Smooth muscle cell (in vitro differentiated cells): Measurements from ENCODE around the gene RAD18. TPM values are rescaled to one million over a fixed set of nuclear protein-coding genes. Genes with fewer than 3 reads are reported as not detected.

Source experiments
- DNase-seq: peaks from one replicate; lab custom pipeline; 2025; ENCODE audit not compliant: unreplicated experiment; lab: John Stamatoyannopoulos, UW
- H2AFZ ChIP-seq: fragments of 200-600 bp; sonication (generic); 2 replicates; pipeline ENCODE4 v1.6.0; 2016; ENCODE audit warnings: antibody characterized with exemption, low read depth, mild to moderate bottlenecking
- H3F3A ChIP-seq: fragments of 200-600 bp; sonication (generic); 2 replicates; pipeline ENCODE4 v1.6.0; 2017; ENCODE audit warnings: antibody characterized with exemption, low read depth
- H3K27ac ChIP-seq: fragments of 200-600 bp; sonication (generic); 2 replicates; pipeline ENCODE4 v1.5.1; 2016; ENCODE audit warnings: low read depth, mild to moderate bottlenecking
- H3K27me3 ChIP-seq: fragments of 200-600 bp; sonication (generic); 2 replicates; pipeline ENCODE4 v1.6.1; 2016; ENCODE audit warnings: low read depth, mild to moderate bottlenecking
- H3K36me3 ChIP-seq: fragments of 200-600 bp; sonication (generic); 2 replicates; pipeline ENCODE4 v1.5.1; 2016; ENCODE audit warnings: low read depth
- H3K4me1 ChIP-seq: fragments of 200-600 bp; sonication (generic); 2 replicates; pipeline ENCODE4 v1.5.1; 2016; ENCODE audit warnings: low read depth
- H3K4me2 ChIP-seq: fragments of 200-600 bp; sonication (generic); 2 replicates; pipeline ENCODE4 v1.6.0; 2016; ENCODE audit warnings: mild to moderate bottlenecking
- H3K4me3 ChIP-seq: fragments of 200-600 bp; sonication (generic); 2 replicates; pipeline ENCODE4 v1.5.1; 2016; ENCODE audit warnings: mild to moderate bottlenecking
- H3K79me2 ChIP-seq: fragments of 200-600 bp; sonication (generic); 2 replicates; pipeline ENCODE4 v1.6.0; 2016; ENCODE audit warnings: low read depth, mild to moderate bottlenecking
- H3K9ac ChIP-seq: fragments of 200-600 bp; sonication (generic); 2 replicates; pipeline ENCODE4 v1.6.0; 2016; ENCODE audit warnings: low read depth
- H3K9me3 ChIP-seq: fragments of 200-600 bp; sonication (generic); replicated peaks from 2 replicates; pipeline ENCODE4 v1.5.1; 2016; ENCODE audit warnings: low read depth
- H4K20me1 ChIP-seq: fragments of 200-600 bp; sonication (generic); 2 replicates; pipeline ENCODE4 v1.6.0; 2016; ENCODE audit warnings: low read depth
- CTCF ChIP-seq: fragments of 200-600 bp; sonication (generic); IDR thresholded peaks from 2 replicates; pipeline ENCODE4 v1.5.1; 2017; ENCODE audit warnings: borderline replicate concordance, mild to moderate bottlenecking, antibody characterized with exemption; ENCODE audit not compliant: insufficient read depth, poor library complexity, severe bottlenecking
- WGBS: methylation state at CpG from one replicate; pipeline ENCODE4 v1.1.7; 2016; ENCODE audit warnings: low lambda C conversion rate; 5-methylcytosine and 5-hydroxymethylcytosine counted together
- polyA plus RNA-seq: library from polyadenylated mRNA; unstranded; fragments of >200 nt; fragmentation: Nextera tagmentation; extraction: Ambion mirVana; gene quantifications from 2 replicates; pipeline ENCODE4 v1.2.1, GENCODE V29; 2016
- small RNA-seq: library from RNA; depleted of rRNA; stranded (forward); fragments of <200 nt; gene quantifications from one replicate; pipeline ENCODE3, GENCODE V24; 2014
- total RNA-seq: library from RNA; depleted of rRNA; stranded (reverse); fragments of >200 nt; gene quantifications from 2 replicates; pipeline ENCODE4 v1.2.3, GENCODE V29; 2014

The RAD18 gene
- total and polyA plus RNA-seq, 2 experiments from 2014 or later = 8.9 to 16.0 TPM

GRCh38 chr3:8827641-8828040 is 135.6 kb downstream of the RAD18 start:
- H2AFZ ChIP-seq = no peak overlapping the region
- no peaks in the 10 kb centered on the region for H4K20me1 ChIP-seq
- no peaks in the 10 kb centered on the region for H3F3A ChIP-seq
- H3K36me3 ChIP-seq = no peaks in the 10 kb centered on the region
- no peak overlapping the region for H3K9ac ChIP-seq
- no peaks in the 10 kb centered on the region for H3K9me3 ChIP-seq
- TF ChIP-seq CTCF = no peak
- no peak for DNase-seq
- whole genome bisulfite sequencing = 95% methylated on average over 1 of the region's 1 CpG
- H3K4me3 ChIP-seq = no peak overlapping the region
- H3K27me3 ChIP-seq = no peaks in the 10 kb centered on the region
- H3K79me2 ChIP-seq = no peaks in the 10 kb centered on the region
- no peaks in the 10 kb centered on the region for H3K4me1 ChIP-seq
- no peak overlapping the region for H3K27ac ChIP-seq
- no peak overlapping the region for H3K4me2 ChIP-seq

Small RNA genes within 50 kb of the gene (small RNA-seq; reads per million reads assigned to genes)
- not detected for gene RF00416

Other genes with a start within 250 kb of the RAD18 start
- not detected in 2 replicates for gene CAV3, start 229.7 kb downstream of the RAD18 start, total RNA-seq
- not detected in 2 replicates for gene CAV3, start 229.7 kb downstream of the RAD18 start, polyA plus RNA-seq
- 1.1 and 2.0 TPM in 2 replicates for gene OXTR, start 193.9 kb downstream of the RAD18 start, total RNA-seq
- gene OXTR, start 193.9 kb downstream of the RAD18 start, polyA plus RNA-seq = 0.54 and 1.5 TPM in 2 replicates